KBM-7 (cell line): ENCODE measurements around the gene MRPL4.
A peak's percentile ranks its signal among the peaks of the same experiment; 100 is the strongest.
"Not testable (repeated sequence)": the region's sequence is repeated elsewhere in the genome, so short reads cannot be mapped to it uniquely, and the experiment has no call there.

ENCODE experiments used
- DNase-seq: peaks from one replicate; pipeline ENCODE4 v3.0.0-alpha.2; 2015
- in situ Hi-C: fragments of 300-500 bp; cut with MboI; formaldehyde crosslinking; loops from 2 replicates; pipeline ENCODE4 v1.14.3; 2020; ENCODE audit warnings: low sequenced_read_pairs, low pct_unique_long_range_greater_than_20kb, mixed read lengths

MRPL4 gene

DNA sequence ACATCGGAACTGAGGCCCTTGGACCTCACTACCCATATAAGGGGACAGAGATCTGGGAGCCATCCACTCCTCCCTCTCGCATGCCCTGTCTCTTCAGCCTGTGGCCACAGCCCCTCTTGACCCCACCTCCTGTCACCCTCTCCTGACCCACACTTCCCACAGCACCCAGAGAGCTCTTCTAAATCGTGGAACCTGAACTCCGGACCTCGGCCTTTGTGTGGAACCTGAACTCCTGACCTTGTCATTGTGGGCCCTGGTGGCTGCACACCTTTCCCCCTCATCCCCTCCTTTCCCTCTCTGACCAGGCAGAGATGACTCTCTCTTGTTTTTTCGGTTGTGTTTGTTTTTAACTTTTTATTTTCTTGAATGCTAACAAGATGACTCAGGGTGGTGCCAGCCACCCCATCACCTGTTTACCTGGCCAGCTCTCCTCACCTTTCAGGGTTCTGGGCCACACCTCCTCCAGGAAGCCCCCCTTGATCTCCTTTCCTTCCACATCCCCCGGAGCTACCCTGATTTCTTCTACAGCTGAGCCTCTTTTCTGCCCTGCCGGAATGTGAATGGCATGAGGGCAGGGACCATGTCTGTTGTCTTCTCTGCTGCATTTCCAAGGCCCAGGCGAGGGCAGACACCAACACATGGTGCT lies 5.1 kb downstream of the MRPL4 start:
- in situ Hi-C loops, result no loop called here
- no peak for DNase-seq

DNA sequence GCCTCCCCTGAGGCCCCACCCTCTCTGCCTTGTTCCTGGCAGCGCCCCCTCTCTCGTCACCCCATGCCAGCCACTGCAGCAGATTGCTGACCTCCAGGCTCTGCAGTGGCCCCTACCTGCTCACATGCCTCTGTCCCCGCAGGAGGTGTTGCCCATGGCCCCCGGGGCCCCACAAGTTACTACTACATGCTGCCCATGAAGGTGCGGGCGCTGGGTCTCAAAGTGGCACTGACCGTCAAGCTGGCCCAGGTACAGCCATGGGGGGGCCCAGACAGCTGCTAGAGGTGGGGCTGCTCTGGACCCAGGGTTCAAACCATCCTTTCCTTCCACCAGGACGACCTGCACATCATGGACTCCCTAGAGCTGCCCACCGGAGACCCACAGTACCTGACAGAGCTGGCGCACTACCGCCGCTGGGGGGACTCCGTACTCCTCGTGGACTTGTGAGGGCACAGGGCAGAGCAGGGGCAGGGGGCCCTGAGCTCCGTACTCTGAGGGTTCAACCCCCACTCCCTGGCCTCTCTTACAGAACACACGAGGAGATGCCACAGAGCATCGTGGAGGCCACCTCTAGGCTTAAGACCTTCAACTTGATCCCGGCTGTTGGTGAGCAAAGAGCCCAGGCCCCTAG lies 6.2 kb downstream of the MRPL4 start:
- DNase-seq, result no peak
- in situ Hi-C loops, result no loop called here

DNA sequence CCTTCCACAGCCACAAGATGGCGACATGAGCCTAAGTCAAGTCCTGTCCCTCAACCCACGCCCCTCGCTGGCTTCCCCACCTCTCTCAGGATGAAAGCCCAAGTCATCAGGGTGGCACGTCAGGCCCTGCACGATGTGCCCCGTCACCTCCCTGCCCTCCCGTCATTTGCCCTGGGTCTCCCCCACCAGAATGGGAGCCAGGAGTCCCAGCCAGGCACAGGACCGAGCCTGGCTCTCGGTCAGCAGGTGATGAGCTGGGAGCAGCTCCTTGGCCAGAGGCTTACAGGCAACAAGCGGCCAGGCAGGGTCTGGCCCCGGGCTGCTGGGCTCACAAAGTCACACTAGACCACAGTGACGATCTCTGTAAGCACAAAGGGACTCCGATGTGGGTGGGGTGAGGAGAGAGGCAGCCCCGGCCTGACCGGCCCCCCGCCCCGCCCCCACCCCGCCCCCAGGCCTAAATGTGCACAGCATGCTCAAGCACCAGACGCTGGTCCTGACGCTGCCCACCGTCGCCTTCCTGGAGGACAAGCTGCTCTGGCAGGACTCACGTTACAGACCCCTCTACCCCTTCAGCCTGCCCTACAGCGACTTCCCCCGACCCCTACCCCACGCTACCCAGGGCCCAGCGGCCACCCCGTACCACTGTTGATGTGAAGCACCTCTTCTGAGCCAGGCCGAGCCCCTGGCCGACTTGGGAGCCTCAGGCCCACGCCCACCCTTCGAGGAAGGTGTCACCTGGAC lies 7.3 kb downstream of the MRPL4 start:
- in situ Hi-C loops, result no loop called here
- peak; percentile 87 for DNase-seq

DNA sequence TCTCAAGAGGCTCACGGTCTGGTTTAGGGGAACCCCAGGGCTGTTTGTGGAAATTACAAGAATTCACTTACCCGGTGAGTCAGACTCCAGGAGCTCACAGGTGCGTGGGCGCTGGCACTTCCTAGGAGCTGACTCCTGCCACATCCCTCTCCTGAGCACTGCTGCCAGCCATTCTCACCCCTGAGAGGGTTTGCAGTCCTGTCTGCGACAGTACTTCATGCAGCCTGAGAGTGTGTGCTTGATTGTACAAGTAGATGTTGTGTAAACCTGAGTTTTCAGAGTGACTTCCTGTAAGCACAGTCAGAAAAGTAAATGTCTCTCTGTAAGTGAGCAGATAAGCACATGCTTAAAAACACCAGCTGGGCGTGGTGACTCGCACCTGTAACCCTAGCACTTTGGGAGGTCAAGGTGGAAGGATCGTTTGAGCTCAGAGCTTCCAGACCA lies 8.1 kb downstream of the MRPL4 start:
- in situ Hi-C loops, result loop anchor here (10.0 kb wide), 1 partner anchor 135 kb away; no protein-coding TSS in a partner anchor
- DNase-seq, result no peak

DNA sequence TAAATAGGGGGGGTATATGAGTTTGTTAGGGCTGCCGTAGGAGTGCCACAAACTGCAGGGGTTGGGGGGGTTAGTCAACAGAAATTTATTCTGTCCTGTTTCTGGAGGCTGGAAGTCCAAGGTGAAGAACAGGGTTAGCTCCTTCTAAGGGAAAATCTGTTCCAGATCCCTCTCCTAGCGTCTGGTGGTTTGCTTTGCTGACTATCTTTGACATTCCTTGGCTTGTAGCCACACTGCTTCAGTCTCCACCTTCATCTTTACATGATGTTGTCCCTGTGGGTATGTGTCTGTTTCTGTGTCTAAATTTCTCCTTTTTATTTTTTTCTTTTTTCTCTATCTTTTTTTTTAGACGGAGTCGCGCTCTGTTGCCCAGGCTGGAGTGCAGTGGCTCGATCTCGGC lies 10.8 kb downstream of the MRPL4 start:
- in situ Hi-C loops, result loop anchor here (10.0 kb wide), 1 partner anchor 132 kb away; no protein-coding TSS in a partner anchor
- DNase-seq, result no peak

DNA sequence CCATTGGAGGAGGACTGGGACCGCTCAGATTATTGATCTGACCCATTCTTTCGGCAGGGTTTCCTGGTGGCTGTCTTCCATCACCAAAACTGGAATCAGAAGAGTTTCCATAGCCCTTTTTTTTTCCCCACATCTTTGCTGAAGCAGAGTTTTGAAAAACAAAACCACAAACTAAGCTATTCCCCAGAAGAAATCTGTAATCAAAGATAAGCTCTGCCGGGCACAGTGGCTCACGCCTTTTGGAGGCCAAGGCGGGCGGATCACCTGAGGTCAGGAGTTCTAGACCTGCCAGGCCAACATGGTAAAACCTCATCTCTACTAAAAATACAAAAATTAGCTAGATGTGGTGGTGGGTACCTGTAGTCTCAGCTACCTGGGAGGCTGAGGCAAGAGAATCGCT lies 14.7 kb downstream of the MRPL4 start:
- in situ Hi-C loops, result loop anchor here (10.0 kb wide), 1 partner anchor 128 kb away; no protein-coding TSS in a partner anchor
- no peak for DNase-seq

DNA sequence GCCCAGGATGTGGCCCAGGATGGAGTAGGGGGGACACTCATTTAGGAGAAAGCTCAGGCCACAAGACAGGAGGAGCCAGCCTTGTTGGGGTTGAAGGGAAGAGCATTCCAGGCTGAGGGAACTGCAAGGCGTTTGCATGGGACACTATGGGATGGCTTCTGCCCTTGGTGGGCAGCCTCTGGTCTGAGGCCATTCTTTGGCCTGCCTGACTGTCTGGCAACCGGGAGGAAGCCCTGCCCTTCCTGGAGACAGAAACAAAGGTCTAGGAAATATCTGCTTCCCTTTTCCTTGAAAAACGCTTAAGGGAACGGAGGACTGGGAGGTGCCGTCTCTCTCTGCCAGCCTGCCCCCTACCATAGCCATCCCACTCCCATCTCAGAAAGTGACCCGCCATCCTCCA lies 16.1 kb downstream of the MRPL4 start:
- in situ Hi-C loops, result loop anchor here (10.0 kb wide), 1 partner anchor 127 kb away; no protein-coding TSS in a partner anchor
- no peak for DNase-seq

DNA sequence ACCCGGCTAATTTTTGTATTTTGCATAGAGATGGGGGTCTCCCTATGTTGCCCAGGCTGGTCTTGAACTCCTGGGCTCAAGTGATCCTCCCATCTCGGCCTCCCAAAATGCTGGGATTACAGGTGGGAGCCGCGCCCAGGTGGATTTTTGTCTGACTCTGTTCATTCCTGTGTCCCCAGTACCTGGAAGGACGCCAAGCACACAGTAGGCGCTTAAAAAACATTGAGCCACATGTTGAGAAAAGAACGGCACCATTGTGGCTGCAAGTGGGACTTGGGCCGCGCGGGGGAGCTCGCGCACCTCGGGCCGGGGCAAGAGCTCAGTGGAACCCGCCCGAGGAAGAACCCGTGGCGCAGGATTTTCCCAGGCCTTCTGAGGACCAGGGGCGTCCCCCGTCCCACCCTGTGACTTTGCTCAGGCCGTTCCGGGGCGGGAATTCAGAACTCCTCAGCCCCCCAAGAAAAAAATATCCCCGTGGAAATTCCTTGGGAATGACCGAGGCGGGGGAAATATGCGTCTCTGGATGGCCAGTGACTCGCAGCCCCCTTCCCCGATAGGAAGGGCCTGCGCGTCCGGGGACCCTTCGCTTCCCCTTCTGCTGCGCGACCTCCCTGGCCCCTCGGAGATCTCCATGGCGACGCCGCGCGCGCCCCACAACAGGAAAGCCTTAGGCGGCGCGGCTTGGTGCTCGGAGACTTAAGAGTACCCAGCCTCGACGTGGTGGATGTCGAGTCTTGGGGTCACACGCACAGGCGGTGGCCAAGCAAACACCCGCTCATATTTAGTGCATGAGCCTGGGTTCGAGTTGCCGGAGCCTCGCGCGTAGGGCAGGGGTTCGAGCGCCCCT lies 17.5 kb downstream of the MRPL4 start:
- peak; percentile 90 for DNase-seq
- in situ Hi-C loops, result loop anchor here (10.0 kb wide), 1 partner anchor 125 kb away; no protein-coding TSS in a partner anchor

DNA sequence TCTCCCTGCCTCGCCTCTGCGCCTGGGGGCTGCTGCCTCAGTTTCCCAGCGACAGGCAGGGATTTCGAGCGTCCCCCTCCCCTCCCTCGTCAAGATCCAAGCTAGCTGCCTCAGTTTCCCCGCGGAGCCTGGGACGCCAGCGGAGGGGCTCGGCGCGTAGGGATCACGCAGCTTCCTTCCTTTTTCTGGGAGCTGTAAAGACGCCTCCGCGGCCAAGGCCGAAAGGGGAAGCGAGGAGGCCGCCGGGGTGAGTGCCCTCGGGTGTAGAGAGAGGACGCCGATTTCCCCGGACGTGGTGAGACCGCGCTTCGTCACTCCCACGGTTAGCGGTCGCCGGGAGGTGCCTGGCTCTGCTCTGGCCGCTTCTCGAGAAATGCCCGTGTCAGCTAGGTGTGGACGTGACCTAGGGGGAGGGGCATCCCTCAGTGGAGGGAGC lies 18.2 kb downstream of the MRPL4 start:
- DNase-seq, result peak; percentile 87
- in situ Hi-C loops, result no loop called here

DNA sequence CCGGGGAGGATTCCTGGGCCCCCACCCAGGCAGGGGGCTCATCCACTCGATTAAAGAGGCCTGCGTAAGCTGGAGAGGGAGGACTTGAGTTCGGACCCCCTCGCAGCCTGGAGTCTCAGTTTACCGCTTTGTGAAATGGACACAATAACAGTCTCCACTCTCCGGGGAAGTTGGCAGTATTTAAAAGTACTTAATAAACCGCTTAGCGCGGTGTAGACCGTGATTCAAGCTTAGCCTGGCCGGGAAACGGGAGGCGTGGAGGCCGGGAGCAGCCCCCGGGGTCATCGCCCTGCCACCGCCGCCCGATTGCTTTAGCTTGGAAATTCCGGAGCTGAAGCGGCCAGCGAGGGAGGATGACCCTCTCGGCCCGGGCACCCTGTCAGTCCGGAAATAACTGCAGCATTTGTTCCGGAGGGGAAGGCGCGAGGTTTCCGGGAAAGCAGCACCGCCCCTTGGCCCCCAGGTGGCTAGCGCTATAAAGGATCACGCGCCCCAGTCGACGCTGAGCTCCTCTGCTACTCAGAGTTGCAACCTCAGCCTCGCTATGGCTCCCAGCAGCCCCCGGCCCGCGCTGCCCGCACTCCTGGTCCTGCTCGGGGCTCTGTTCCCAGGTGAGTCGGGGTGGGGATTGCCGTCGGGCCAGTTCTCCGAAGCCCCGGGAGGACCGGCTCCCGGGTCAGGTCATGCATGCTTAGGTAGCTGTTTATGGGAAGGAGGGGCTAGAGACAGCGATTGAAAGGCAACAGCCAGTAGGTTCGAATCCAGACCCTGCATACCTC lies 18.8 kb downstream of the MRPL4 start, which contains the start of gene ICAM1:
Gene ICAM1, plus strand, starts transcription at position 505 of the 779 bp plus-strand sequence. Its CDS starts 40 bp downstream, at position 545.
- in situ Hi-C loops, result no loop called here

DNA sequence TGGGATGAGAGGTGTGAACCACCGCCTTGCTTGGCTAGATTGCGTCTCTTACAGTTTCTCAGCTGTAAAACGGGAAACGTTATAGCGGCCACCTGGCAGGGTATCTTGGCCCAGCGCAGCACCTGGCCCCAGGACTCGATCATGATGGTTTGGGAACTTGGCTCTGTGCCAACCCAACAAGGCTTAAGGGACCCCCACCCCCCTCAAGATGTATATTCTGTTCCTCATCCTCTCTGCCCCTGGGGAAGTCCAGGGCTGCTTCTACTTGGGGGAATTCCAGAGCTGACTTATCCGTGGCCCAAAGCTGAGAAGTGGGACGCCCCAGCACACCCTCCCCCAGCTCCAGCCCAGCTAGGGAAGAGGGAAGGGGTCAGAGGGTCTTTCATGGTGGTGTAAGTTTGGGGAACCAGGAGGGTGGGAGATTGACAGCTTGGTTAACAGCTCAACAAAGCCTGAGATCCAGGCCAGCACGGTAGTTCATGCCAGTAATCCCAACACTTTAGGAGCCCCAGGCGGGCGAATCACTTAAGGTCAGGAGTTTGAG lies 19.6 kb downstream of the MRPL4 start:
- no peak for DNase-seq
- in situ Hi-C loops, result no loop called here

More for the DNA sequence above, 18.8 kb downstream of the MRPL4 start, which contains the start of gene ICAM1:
- DNase-seq, result peak; percentile 82

DNA sequence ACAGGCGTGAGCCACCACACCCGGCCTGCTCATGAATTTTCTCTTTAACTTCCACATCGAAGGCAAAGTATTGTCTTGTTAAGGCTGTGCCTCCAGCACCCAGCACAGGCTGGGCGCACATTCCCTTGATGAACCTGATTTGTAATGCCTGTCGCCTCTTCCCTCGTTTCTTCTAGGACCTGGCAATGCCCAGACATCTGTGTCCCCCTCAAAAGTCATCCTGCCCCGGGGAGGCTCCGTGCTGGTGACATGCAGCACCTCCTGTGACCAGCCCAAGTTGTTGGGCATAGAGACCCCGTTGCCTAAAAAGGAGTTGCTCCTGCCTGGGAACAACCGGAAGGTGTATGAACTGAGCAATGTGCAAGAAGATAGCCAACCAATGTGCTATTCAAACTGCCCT lies 22.6 kb downstream of the MRPL4 start:
- DNase-seq, result no peak
- in situ Hi-C loops, result no loop called here

DNA sequence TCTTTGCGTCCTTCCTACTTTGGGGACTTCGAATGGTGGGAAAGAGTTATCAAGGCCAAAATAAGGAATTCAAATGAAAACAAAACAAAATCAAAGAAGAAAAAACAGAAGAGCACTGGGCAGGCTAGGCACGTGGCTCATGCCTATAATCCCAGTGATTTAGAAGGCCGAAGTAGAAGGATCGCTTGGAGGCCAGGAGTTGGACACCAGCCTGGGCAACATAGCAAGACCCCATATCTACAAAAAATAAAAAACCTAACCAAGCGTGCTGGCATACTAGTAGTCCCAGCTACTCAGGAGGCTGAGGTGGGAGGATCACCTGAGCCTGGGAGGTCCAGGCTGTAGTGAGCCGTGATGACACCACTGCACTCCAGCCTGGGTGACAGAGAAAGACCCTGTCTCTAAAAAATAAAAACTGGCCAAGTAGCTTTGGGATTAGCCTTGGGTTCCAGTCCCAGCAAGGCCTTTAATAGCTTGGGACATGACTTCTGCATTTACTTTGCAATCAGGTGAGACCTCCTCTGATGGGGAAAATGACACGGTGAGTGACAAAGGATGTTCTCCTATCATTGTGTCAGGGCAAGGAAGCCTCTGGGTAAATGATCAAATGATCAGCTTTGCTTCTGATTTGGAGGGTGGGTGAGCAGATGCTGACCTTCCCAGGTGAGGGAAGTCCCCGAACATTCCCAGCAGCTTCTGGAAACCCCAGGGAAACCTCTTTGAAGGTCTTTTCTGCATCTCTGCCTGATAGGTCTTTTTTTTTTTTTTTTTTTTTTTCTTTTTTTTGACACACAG lies 26.0 kb downstream of the MRPL4 start:
- in situ Hi-C loops, result no loop called here
- DNase-seq, result no peak

DNA sequence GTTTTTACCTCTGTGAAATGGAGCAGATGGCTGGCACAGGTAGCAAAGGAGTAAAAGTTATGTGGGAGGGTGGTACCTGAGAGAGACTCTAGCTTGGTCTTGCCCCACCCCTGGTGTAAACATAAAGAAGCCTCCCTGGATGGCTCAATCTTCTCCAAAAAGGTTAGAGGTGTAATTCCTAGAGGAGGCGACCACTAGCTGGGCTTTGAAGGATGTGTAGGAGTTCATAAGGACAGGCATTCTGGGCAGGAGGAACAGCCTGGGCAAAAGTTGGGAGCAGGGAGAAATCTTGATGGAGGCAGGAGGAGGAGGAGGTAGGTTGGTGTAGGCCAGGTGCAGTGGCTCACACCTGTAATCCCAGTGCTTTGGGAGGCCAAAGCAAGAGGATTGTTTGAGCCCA lies 26.9 kb downstream of the MRPL4 start:
- DNase-seq, result no peak
- in situ Hi-C loops, result no loop called here

DNA sequence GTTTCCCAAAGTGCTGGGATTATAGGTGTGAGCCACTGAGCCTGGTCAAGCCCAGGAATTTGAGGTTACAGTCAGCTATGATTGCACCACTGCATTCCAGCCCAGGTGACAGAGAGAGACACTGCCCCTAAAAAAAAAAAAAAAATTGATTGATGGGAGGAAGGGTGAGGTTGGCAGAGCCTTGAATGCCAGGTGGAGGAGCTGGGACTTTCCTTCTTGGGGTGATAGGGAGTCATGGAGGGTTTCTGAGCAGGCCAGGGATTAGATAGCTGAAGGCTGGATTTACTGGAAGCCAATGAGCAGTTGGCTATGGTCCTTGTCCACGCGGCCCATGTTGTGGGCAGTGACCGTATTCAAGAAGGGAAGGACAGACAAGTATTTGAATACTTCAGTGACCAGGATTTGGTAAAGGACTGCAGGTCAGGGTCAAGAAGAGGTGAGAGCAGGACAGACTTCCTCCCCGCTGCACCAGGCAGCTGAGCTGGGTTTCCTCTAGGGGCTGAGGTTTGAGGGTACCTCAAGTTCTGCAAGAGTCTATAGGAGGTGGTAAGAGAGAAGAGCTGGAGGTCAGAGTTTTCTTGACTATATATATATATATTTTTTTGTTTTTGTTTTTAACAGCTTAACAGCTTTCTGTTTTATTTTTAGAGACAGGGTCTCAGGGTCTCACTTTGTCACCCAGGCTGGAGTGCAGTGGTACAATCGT lies 27.9 kb downstream of the MRPL4 start:
- in situ Hi-C loops, result no loop called here
- no peak for DNase-seq

DNA sequence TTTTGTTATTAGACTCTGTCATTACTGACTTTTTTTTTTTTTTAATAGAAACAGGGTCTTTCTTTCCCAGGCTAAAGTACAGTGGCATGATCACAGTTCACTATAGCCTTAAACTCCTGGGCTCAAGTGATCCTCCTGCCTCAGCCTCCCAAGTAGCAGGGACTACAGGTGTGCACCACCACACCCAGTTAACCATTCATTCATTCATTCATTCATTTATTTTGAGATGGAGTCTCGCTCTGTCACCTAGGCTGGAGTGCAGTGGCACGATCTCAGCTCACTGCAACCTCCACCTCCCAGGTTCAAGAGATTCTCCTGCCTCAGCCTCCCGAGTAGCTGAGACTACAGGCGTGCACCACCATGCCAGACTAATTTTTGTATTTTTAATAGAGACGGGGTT lies 30.0 kb downstream of the MRPL4 start:
- DNase-seq, result not testable (repeated sequence)

More for the DNA sequence above, 30.0 kb downstream of the MRPL4 start:
- in situ Hi-C loops, result not testable (repeated sequence)
